NCI-H82 treated with DMSO at 0.1 percent for 48 hours (cell line): ENCODE data around the gene TPSG1.
"Not testable (repeated sequence)": the region's sequence is repeated elsewhere in the genome, so short reads cannot be mapped to it uniquely, and the experiment has no call there.

ENCODE experiments used
- DNase-seq: peaks from one replicate; lab custom pipeline; 2025; ENCODE audit not compliant: unreplicated experiment; lab: John Stamatoyannopoulos, UW

Gene TPSG1

DNA sequence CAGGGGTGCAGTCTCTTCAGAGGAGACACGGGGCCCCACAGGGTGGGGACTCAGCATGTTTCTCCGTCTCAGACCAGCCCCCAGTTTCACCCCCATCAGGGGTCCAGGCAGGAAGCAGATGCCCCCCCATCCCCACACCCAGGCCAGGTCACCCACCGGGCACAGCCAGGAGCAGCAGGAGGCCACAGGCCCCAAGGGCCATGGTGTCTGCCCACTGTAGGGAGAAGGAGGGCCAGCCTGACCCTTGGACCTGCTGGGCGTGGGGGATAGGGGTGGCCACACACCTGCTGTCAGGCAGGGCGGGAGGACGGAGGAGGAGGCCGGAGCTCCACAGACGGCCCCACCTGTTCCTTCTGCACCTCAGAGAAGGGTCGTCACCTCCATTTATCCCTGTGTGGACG lies at the start of gene TPSG1:
TPSG1 (minus strand) TSS at position 218 of the 401 bp plus-strand sequence; CDS start at position 202, 16 bp downstream.
- DNase-seq, result no peak

DNA sequence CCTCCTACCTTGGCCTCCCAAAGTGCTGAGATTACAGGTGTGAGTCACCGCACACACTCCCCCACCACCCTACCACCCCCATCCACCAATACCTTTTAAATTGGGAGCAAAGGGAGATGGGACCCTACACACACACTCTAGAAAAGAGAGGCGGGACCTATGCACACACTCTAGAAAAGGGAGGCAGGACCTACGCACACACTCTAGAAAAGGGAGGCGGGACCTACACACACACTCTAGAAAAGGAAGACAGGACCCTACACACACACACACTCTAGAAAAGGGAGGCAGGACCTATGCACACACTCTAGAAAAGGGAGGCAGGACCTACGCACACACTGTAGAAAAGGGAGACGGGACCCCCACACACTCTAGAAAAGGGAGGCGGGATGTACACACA lies 49.7 kb upstream of the TPSG1 start:
- DNase-seq, result no peak

DNA sequence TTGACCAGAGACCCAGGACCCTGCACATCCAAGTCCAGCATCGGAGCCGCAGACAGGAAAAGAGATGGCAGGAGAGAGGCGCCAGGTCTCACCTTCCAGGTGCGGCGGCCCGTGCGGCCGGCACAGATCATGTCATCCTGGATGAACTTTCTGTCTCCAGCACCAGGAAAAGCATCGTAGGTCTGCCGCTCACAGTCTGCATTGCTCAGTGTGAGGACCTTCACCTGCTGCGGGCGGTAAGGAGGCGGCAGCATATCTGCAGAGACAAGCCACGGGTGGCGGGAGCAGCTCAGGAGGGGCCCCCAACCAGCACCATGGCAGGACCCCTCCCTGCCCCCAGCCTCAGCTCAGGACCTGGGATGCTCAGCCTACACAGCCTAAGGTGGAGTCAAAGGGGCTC lies 48.7 kb upstream of the TPSG1 start:
- no peak for DNase-seq

DNA sequence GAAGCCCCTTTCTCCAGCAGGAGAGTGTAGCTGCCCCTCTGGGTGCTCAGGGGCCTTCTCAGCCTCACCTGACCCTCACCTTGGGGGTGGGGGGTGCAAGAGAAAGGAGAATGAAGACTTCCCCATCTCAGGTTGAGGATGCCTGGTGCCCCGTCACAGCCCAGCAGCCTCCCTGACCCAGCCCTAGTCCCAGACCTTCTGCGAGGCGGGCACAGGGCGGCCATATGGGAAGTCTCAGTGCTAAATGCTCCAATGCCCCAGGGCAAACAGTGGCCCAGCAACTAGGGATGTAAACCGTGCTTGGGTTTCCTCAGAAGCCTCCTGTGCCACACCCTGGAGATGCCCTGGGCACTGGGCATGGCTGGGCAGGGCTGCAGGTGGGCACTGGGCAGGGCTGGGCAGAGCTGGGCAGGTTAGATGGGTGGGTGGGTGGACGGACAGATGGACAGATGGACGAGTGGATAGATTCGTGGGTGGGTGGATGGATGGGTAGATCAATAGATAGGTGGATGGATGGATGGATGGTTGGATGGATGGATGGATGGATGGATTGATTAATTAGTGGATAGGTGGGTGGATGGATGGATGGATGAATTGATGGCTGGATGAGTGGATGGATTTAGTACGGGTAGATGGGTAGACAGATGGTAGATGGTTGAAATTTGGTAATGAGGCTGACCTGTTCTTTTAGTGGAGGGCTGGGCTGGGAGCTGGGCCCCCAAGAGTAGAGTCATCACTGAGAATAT lies 47.6 kb upstream of the TPSG1 start:
- DNase-seq, result no peak

DNA sequence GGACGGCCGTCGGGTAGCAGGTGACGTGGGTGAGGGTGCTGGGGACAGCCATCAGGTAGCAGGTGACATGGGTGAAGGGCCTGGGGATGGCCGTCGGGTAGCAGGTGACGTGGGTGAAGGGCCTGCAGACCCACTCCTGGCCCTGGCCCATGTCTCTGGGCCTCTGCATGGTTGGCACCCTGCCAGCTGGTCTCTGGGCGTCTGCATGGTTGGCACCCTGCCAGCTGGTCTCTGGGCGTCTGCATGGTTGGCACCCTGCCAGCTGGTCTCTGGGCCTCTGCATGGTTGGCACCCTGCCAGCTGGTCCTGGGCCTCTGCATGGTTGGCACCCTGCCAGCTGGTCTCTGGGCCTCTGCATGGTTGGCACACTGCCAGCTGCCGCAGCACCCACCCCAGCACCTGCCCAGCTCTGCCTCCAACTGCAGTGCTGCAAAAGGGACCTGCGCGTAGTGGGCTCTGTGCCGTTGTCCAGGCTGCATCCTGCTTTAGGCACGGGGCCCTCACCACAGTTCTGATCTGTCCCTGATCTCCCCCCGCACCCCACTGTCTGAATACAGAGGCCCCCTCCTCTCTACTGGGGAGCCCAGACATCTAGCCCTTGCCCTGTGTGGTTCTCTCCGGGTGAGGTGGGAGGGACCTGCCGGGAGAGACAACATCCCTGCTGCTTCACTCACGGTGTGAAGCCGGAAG lies 46.8 kb upstream of the TPSG1 start:
- DNase-seq, result not testable (repeated sequence)

DNA sequence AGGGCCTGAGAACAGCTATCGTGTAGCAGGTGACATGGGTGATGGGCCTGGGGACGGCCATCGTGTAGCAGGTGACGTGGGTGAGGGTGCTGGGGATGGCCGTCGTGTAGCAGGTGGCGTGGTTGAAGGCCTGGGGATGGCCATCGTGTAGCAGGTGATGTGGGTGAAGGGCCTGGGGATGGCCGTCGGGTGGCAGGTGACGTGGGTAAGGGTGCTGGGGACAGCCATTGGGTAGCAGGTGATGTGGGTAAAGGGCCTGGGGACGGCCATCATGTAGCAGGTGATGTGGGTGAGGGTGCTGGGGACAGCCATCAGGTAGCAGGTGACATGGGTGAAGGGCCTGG lies 46.3 kb upstream of the TPSG1 start:
- DNase-seq, result no peak

DNA sequence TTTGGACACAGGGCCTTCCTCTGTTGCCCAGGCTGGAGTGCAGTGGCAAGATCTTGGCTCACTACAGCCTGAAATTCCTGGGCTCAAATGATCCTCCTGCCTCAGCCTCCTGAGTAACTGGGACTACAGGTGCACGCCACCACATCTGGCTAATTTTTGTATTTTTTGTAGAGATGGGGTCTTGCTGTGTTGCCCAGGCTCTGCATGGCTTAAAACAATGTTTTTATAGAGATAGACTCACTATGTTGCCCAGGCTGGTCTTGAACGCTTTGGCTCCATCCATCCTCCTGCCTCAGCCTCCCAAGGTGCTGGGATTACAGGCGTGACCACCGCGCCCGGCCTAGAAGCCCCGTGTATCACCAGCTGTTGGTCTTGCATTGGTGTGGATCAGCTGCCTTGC lies 44.4 kb upstream of the TPSG1 start:
- DNase-seq, result not testable (repeated sequence)

DNA sequence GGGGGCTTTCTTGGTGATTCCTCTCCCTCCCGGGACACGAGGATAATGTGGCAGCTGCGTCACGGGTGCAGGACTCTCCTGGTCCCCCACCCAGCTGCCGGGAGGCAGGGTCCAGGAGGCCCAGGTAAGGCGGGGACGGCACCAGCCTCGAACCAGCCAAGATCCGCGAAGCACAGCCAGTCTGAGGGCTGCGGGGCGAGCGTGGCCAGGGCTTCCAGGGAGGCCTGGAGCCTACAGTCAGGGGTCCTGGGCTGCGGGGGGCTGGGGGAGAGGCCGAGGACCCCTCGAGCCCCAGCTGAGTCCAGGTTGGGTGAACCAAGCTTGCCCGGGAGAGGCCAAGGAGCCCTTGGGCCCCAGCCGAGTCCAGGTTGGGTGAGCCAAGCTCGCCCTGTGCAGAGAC lies 40.8 kb upstream of the TPSG1 start:
- DNase-seq, result no peak

DNA sequence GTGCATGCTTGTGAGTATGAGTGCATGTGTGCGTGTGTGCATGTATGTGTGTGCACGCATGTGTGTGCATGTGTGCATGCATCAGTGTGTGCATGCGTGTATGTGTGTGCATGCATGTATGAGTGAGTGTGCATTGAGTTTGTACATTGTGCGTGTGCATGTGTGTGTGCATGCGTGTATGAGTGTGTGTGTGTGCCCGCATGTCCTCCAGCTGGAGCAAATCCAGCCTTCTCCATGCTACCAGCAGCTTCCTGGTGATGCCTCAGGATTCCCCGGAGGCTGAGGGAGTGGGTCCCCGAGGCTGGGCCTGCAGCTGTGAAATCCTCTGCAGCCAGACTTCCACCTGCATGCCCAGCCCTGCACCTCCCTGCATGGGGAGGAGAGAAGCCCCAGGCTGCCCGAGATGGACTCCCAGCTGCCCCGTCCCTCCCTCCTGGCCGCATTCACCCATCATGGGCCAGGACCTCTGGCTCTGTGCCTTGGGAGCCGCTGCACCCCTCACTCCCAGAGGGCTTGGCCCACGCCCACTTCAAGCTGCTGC lies 40.1 kb upstream of the TPSG1 start:
- DNase-seq, result no peak

DNA sequence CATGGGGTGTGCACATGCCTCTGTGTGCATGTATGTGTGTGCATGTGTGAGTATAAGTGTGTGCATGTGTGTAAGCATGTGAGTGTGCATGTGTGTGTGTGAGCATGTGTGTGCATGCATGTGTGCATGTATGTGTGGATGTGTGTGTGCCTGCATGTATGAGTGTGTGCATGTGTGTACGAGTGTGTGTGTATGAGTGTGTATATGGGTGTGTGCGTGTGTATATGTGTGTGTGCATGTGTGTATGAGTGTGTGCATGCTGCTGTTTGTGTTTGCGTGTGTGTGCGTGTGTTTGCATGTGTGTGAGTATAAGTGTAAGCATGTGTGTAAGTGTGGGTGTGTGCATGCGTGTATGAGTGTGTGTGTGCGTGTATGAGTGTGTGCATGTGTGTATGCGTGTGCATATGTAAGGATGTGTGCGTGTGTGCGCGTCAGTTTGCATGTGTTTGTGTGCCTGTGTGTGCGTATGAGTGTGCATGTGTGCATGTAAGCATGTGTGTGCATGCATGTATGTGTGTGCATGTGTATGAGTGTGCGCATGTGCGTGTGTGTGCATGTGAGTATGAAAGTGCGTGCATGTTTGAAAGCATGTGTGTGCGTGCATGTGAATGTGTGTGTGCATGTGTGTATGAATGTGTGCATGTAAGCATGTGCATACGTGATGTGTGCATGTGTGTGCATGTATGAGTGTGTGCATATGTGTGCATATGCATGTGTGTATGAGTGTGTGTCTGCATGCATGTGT lies 39.4 kb upstream of the TPSG1 start:
- DNase-seq, result no peak

DNA sequence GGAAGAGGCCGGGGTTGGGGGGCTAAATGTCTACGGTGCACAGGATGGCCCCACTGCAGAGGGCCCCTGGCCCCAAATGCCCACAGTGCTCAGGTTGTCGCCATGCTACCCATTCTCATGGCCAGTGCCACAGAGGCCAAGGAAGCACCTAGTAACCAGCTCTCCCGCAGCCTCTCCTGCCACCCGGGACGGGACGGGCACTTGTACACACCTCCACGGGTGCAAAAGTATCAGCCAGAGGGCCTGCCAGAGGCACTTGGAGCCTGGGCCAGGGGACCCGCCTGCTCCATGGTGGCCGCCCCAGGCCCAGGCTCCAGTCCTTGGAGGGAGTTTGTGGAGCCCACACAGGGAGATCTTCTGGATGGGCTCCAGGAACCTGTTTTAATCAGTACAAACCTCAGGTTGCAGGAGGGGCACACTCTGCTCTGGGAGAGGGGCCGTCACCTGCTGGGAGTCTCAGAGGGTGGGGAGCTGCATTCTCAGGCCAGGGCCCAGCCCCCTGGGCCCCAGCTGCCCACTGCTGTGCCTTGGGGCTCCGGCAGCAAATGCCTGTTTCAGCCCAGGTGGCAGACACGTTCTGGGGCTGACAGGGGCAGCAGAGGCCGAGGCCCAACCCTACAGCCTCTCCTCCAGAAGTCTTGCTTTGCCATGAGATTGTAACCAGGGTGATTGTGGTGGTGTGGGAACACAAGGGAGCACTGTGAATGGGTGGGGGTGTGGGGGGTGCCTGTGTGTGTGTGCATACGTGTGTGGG lies 38.7 kb upstream of the TPSG1 start:
- no peak for DNase-seq

DNA sequence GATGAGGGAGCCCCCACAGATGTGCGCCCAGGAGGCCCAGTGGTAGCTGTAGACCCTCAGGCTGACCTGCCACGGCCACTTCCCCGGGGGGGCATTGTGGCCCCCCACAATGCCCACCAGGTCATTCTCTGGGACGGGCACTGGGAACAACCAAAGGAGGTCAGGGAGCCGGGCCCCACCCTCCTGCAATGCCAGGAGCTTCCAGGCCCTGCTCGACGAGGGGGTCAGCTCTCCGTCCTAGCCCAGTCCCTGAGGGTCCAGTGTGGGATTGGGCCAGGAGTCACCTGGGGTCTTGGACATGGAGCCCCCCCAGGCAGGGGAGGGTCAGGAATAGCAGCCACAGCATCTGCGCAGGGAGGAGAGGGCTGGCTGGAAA lies 37.8 kb upstream of the TPSG1 start:
- DNase-seq, result no peak

DNA sequence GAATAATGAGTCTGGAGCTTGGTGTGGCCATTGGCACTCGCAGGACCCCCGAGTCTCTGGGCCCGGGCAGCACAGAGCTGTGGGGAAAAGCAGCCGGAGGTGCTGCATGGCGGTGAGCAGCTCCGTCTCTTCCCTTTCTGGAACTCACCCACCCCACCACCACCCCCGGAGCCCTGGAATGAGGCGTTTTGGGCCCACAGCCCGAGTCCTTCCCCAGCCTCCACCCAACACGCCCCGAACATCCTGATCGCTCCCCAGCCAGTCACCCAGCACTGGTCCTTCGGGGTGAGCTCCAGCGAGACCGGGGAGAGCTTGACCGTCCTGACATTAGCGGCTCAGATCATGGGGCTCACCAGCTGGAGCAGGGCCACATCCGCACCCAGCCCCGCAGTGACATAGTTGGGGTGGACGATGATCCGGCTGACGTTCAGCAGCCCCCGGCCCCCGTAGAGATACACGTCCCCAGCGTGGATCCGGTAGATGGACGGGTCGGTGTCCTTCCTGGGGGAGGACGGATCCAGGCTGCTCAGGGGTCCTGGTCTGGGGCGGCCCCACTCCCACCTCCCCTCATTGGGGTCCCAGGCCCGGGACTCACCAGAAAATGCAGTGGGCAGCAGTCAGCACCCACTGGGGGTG lies 37.3 kb upstream of the TPSG1 start:
- no peak for DNase-seq

DNA sequence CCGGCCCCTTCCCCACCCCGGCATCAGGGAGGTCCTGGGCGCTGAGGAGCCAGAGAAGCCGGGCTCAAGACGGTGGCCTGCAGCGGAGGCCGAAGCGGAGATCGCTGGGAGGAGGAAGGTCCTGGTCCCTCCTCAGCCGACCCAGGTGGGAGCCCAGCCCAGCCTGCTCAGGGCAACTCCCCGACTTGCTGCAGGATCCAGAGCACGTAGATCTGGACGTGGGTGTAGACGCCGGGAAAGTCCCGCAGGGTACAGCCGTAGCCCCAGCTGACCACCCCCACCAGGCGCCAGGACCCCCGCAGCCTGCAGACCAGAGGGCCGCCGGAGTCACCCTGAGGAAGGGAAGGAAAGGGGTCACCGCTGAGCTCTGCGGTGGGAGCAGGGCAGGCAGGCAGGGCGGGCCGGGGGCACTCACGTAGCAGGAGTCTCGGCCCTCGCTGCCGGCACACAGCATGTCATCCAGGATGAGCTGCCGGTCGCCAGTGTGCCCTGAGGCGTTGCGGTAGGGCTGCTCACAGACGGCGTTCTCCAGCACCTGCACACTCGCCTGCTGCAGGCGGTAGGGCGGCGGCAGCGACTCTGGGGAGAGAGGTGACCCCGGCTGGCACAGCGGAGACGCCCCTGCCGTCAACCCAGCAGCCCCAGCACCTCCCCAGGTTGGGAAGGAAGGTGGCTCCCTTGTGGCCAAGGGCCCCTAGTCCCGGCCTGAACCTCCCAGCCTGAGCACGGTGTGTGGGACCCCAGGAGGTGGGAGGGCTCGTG lies 36.2 kb upstream of the TPSG1 start:
- no peak for DNase-seq

DNA sequence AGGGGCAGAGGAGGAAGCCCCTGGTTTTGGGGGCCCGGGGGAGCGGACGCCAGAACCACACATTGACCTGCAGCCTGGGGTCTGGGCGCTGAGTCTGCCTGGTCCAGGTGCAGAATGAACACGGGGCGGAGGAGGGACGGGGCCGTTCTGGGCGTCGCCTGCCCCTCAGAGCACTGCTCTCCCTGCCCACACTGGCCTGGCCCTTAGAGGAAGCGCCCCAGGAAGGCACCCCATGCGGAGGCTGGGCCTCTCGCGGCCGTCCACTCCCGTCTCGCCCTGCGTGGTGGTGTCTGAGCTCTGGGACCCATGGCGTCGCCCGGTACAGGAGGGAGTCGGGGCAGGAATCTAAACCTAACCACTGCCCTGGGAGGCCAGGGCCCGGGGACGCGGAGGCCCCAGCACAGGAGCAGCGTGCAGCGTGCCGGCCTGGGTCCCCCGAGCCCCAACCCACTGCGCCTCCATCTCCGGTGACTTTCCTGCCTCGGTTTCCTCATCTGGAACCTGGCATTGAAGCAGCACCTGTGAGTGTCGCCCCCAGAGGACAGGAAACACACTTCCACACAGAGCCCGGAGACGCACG lies 35.1 kb upstream of the TPSG1 start:
- DNase-seq, result no peak

DNA sequence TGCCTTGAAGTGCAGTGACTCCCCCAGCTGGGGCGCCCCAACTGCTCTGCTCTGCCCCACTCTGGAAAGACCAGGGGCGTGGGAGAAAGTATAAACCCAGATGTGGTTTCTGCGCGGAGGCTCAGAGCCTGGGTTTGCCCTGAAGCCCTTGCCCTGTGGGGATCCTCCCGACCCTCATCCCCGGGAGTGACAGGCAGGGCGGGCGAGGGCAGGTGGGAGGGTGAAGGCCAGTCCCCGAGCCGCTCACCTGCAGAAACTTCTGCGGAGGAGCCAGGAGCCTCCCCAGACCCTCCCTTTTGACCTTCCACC lies 34.6 kb upstream of the TPSG1 start:
- no peak for DNase-seq

DNA sequence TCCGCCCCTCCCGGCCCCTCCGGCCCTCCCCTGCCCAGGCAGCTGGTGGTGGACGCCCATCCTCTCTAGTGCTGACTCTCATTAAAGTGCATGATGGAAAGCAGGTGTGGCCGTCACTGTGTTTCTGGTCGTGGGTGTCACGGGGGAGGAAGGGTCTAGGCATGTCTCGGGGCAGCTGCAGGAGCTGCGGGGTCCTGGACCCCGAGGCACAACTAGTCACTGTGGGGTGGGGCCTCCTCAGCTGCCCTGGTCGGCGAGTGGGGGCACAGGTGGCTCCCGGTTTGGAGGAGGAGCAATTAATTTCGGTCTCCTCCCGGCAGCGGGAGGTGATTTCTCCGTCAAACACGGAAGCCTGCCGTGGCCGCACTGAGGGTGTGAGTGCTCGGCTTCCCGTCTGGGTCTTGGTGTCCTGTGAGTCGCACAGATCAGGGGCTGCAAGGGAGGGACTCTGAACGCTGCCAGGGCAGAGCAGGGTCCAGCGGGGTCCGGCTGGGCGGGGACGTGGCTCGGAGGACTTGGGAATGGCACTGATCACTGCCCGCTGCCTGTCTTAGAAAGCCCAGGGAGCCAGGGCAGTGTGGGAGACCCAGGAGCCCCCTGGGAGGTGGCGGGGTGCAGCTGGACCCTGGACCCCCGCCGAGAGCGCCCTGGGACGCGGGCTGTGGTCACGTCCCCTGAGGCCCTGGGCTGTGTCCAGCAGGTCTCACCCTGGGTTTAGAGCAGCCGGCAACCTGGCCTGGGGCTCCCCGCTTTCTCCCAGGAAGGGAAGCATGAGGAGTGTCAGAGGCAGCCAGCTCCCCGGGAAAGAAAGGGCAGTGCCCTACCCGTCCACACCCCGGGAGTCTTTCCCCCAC lies 34.1 kb upstream of the TPSG1 start:
- DNase-seq, result no peak

DNA sequence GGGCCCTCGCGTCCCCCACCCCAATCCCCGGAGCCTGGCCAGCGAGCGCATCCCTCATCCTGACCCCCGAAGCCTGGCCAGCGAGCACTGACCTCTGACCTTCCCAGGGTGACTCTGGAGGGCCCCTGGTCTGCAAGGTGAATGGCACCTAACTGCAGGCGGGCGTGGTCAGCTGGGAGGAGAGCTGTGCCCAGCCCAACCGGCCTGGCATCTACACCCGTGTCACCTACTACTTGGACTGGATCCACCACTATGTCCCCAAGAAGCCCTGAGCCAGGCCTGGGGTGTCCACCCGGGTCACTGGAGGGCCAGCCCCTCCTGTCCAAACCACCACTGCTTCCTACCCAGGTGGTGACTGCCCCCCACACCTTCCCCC lies 33.1 kb upstream of the TPSG1 start:
- no peak for DNase-seq
